Endothelial cell of umbilical vein (primary cell): Measurements from ENCODE around the gene UTF1. TPM values are rescaled to one million over a fixed set of nuclear protein-coding genes. Genes with fewer than 3 reads are reported as not detected.

Experiments used
- BruUV-seq: library from RNA; stranded (reverse); fragments of 400-500 nt; replicated peaks from 2 replicates; lab custom pipeline; 2021; lab: Mats Ljungman, UMichigan
- CTCF ChIA-PET: fragments of 300-600, 350-600 bp; sonication (Branson Sonifier 250); formaldehyde crosslinking; loops from one replicate; lab custom pipeline; 2021; ENCODE audit warnings: antibody characterized with exemption, inconsistent platforms; lab: Charles Lee
- POLR2A ChIA-PET: fragments of 300-600, 350-600 bp; sonication (Branson Sonifier 250); formaldehyde crosslinking; loops from one replicate; lab custom pipeline; 2021; ENCODE audit warnings: antibody characterized with exemption, inconsistent platforms; lab: Charles Lee
- DNase-seq: peaks from one replicate; pipeline ENCODE4 v3.0.0-alpha.2; 2011; ENCODE audit warnings: low read depth, low spot score
- FAIRE-seq: peaks from 2 replicates; lab custom pipeline; 2011; peaks lifted over from hg19 to GRCh38; lab: Jason Lieb, UNC
- H2AFZ ChIP-seq: 2 replicates; pipeline ENCODE4 v1.6.0; 2012; ENCODE audit warnings: low read depth, low read length, control low read depth, inconsistent platforms
- H3K27ac ChIP-seq: 2 replicates; pipeline ENCODE4 v1.5.1; 2011; ENCODE audit warnings: low read depth, mild to moderate bottlenecking, control low read depth, low read length, moderate library complexity; ENCODE audit not compliant: insufficient read depth
- H3K27me3 ChIP-seq, 2 experiments: 2 replicates each; pipeline versions ENCODE4 v1.6.0 to v1.6.1; 2011; ENCODE audit warnings: low read length in 2 of 2, mixed read lengths in 1 of 2; ENCODE audit not compliant: control insufficient read depth in 2 of 2, insufficient read depth in 2 of 2
- H3K36me3 ChIP-seq, 2 experiments: 2 replicates in 1 of 2; 3 replicates in 1 of 2; pipeline ENCODE4 v1.5.1; 2011; ENCODE audit warnings: low read length in 2 of 2, mild to moderate bottlenecking in 1 of 2, moderate library complexity in 1 of 2; ENCODE audit not compliant: control insufficient read depth in 2 of 2, insufficient read depth in 2 of 2; ENCODE audit errors: extremely low read depth in 1 of 2
- H3K4me1 ChIP-seq: 3 replicates; pipeline ENCODE4 v1.5.1; 2011; ENCODE audit warnings: mild to moderate bottlenecking, low read length; ENCODE audit not compliant: control insufficient read depth, insufficient read depth; ENCODE audit errors: extremely low read depth
- H3K4me2 ChIP-seq: 2 replicates; pipeline ENCODE4 v1.6.1; 2011; ENCODE audit warnings: low read length, control low read depth, mixed read lengths; ENCODE audit not compliant: insufficient read depth
- H3K4me3 ChIP-seq, 3 experiments: fragments of 200-600 bp in 1 of 3; sonication (generic), shearing (Covaris generic) in 1 of 3; replicated peaks in 1 of 3; 2 replicates each; pipeline ENCODE4 v1.5.1; 2011 to 2016; ENCODE audit warnings: control low read depth in 3 of 3, low read length in 3 of 3, mild to moderate bottlenecking in 2 of 3, inconsistent platforms in 1 of 3, low read depth in 1 of 3, moderate library complexity in 1 of 3; ENCODE audit not compliant: insufficient read depth in 1 of 3
- H3K79me2 ChIP-seq: 2 replicates; pipeline ENCODE4 v1.6.0; 2012; ENCODE audit warnings: low read length, inconsistent platforms; ENCODE audit not compliant: control insufficient read depth, insufficient read depth
- H3K9ac ChIP-seq: replicated peaks from 2 replicates; pipeline ENCODE3; 2011; ENCODE audit warnings: low read length, control low read depth; ENCODE audit not compliant: insufficient read depth; ENCODE audit errors: extremely low read depth
- H3K9me1 ChIP-seq: replicated peaks from 3 replicates; pipeline ENCODE4 v1.6.0; 2011; ENCODE audit warnings: mild to moderate bottlenecking, low read length; ENCODE audit not compliant: control insufficient read depth, insufficient read depth; ENCODE audit errors: extremely low read depth
- H3K9me3 ChIP-seq: replicated peaks from 2 replicates; pipeline ENCODE4 v1.5.1; 2012; ENCODE audit warnings: low read length, inconsistent platforms; ENCODE audit not compliant: control insufficient read depth, insufficient read depth
- H4K20me1 ChIP-seq: replicated peaks from 2 replicates; pipeline ENCODE3; 2011; ENCODE audit warnings: mild to moderate bottlenecking, low read length; ENCODE audit not compliant: control insufficient read depth, insufficient read depth; ENCODE audit errors: extremely low read depth
- CTCF ChIP-seq, 2 donors: IDR thresholded peaks; 1 replicate in 1 of 2; 2 replicates in 1 of 2; pipeline ENCODE4 v1.5.1; 2011; ENCODE audit warnings: low read length in 2 of 2, mild to moderate bottlenecking in 2 of 2, moderate library complexity in 2 of 2, control low read depth in 1 of 2, inconsistent platforms in 1 of 2, low read depth in 1 of 2; ENCODE audit not compliant: insufficient read depth in 1 of 2; ENCODE audit errors: extremely low read depth in 1 of 2
- EZH2 ChIP-seq: IDR thresholded peaks from 2 replicates; pipeline ENCODE4 v1.6.1; 2012; ENCODE audit warnings: borderline replicate concordance, low read depth, mild to moderate bottlenecking, moderate library complexity, low read length, inconsistent platforms; ENCODE audit not compliant: severe bottlenecking
- FOS ChIP-seq: IDR thresholded peaks from 2 replicates; pipeline ENCODE4 v1.6.1; 2011; ENCODE audit warnings: mild to moderate bottlenecking, low read length, moderate library complexity, borderline replicate concordance; ENCODE audit not compliant: insufficient read depth
- GATA2 ChIP-seq: IDR thresholded peaks from 2 replicates; pipeline ENCODE4 v1.7.0; 2011; ENCODE audit warnings: low read depth, mild to moderate bottlenecking, moderate library complexity, mixed read lengths, low read length; ENCODE audit not compliant: insufficient read length, insufficient read depth
- JUN ChIP-seq: IDR thresholded peaks from 2 replicates; pipeline ENCODE4 v1.6.1; 2011; ENCODE audit warnings: borderline replicate concordance, low read depth; ENCODE audit not compliant: insufficient read length, insufficient read depth
- MAX ChIP-seq: IDR thresholded peaks from 2 replicates; pipeline ENCODE4 v1.6.1; 2011; ENCODE audit not compliant: insufficient read depth, insufficient read length
- POLR2AphosphoS5 ChIP-seq: IDR thresholded peaks from 2 replicates; pipeline ENCODE4 v1.6.1; 2012; ENCODE audit warnings: low read depth, mild to moderate bottlenecking, control low read depth, low read length, moderate library complexity; ENCODE audit not compliant: insufficient read depth
- dilution Hi-C: fragments of 300-500 bp; cut with MboI; formaldehyde crosslinking; loops from one replicate; pipeline ENCODE4 v1.15.0; 2019; ENCODE audit warnings: low sequenced_read_pairs; ENCODE audit not compliant: extremely low pct_ligation_motif_present
- intact Hi-C: fragments of 100-400 bp; cut with micrococcal nuclease; formaldehyde crosslinking; loops from one replicate; pipeline ENCODE4 v1.10.0; 2022
- polyA plus RNA-seq, 4 experiments: library from polyadenylated mRNA; depleted of rRNA in 3 of 4; stranded (reverse) in 3 of 4; unstranded in 1 of 4; fragments of >200 nt; gene quantifications; 2 replicates each; pipeline versions ENCODE4 v1.2.1 to v1.2.3, GENCODE V29; 2011 to 2012; ENCODE audit warnings: missing spikeins in 1 of 4
- total RNA-seq: library from RNA; stranded (reverse); gene quantifications from 2 replicates; pipeline ENCODE4 v1.2.3, GENCODE V29; 2021

The UTF1 gene
- total and polyA plus RNA-seq, 2 donors (not counting 3 experiments of a cell fraction or from before 2014, with no cell fraction given): not detected

- no peak overlapping the region for H2AFZ ChIP-seq
- DNase-seq (no peak), FAIRE-seq (no peak)
- ChIA-PET CTCF (no interaction called here), POLR2A (no interaction called here)
- H3K4me2 ChIP-seq: no peak overlapping the region
- no peaks in the 10 kb centered on the region for H3K4me1 ChIP-seq
- intact Hi-C loops: no loop called here
- H3K9ac ChIP-seq: no peak overlapping the region
- H3K9me3 ChIP-seq: no peaks in the 10 kb centered on the region
- no peaks in the 10 kb centered on the region for H3K36me3 ChIP-seq
- H3K4me3 ChIP-seq: no peak overlapping the region
- H3K27ac ChIP-seq: no peak overlapping the region
- no TSS peak for BruUV-seq
- dilution Hi-C loops: no loop called here
- no peak for TF ChIP-seq EZH2
- TF ChIP-seq MAX: no peak
- no peak for TF ChIP-seq GATA2
- TF ChIP-seq JUN: no peak
- TF ChIP-seq CTCF (IDR thresholded peaks at IDR 0.05; ENCODE audit: extremely low read depth in 1 of 2, insufficient read depth in 1 of 2, low read depth in 1 of 2, low read length in 2 of 2): no peak
- no peak for TF ChIP-seq FOS
- TF ChIP-seq POLR2AphosphoS5: no peak
- no peaks in the 10 kb centered on the region for H3K9me1 ChIP-seq
- H4K20me1 ChIP-seq: no peaks in the 10 kb centered on the region
- no peaks in the 10 kb centered on the region for H3K79me2 ChIP-seq
- H3K27me3 ChIP-seq: no peaks in the 10 kb centered on the region
These were observed 40.8 kb upstream of the UTF1 start for GRCh38 chr10:133189256-133189655.
